Stomach (tissue), 9 donors: ENCODE data around the gene IQUB. TPM values are rescaled to one million over a fixed set of nuclear protein-coding genes. Genes with fewer than 3 reads are reported as not detected.
A peak's percentile ranks its signal among the peaks of the same experiment; 100 is the strongest.

Source experiments
- DNase-seq, 2 donors: peaks; one replicate each; pipeline versions ENCODE4 v3.0.0 to v3.0.0-alpha.2; 2013 to 2019
- H3K27ac ChIP-seq, 5 donors: fragments of 200-600 bp in 4 of 5; sonication (generic) in 4 of 5; one replicate each; pipeline ENCODE4 v1.5.1; 2013 to 2019; ENCODE audit warnings: mild to moderate bottlenecking in 1 of 5, moderate library complexity in 1 of 5
- H3K27me3 ChIP-seq, 3 donors: fragments of 200-600 bp; sonication (generic); one replicate each; pipeline ENCODE4 v1.5.1; 2017 to 2019; ENCODE audit warnings: mixed run types in 1 of 3
- H3K36me3 ChIP-seq, 4 donors: fragments of 200-600 bp; sonication (generic); 1 replicate in 3 of 4; 2 replicates in 1 of 4; pipeline ENCODE4 v1.5.1; 2016 to 2019
- H3K4me1 ChIP-seq, 4 donors: fragments of 200-600 bp; sonication (generic); one replicate each; pipeline ENCODE4 v1.5.1; 2016 to 2019
- H3K4me3 ChIP-seq, 4 donors: fragments of 200-600 bp; sonication (generic) in 3 of 4; one replicate each; pipeline ENCODE4 v1.5.1; 2016 to 2019; ENCODE audit warnings: mild to moderate bottlenecking in 1 of 4
- H3K9me3 ChIP-seq, 4 donors: fragments of 200-600 bp; sonication (generic); one replicate each; pipeline ENCODE4 v1.5.1; 2016 to 2019
- EP300 ChIP-seq: sonication (generic); formaldehyde crosslinking; IDR thresholded peaks from one replicate; pipeline ENCODE4 v1.6.1; 2017; ENCODE audit warnings: antibody characterized with exemption
- POLR2A ChIP-seq, 4 donors: fragments of 450-650 bp; IDR thresholded peaks; one replicate each; pipeline ENCODE4 v1.6.1; 2016; ENCODE audit warnings: antibody characterized with exemption in 4 of 4, control low read depth in 2 of 4, mild to moderate bottlenecking in 1 of 4, moderate library complexity in 1 of 4
- POLR2AphosphoS5 ChIP-seq, 3 donors: sonication (generic); formaldehyde crosslinking; IDR thresholded peaks; one replicate each; pipeline ENCODE4 v1.6.1; 2016; ENCODE audit warnings: antibody characterized with exemption in 3 of 3
- WGBS, 5 donors: extraction: QIAGEN DNeasy Blood & Tissue Kit in 3 of 5; methylation state at CpG; one replicate each; pipeline versions ENCODE4 v1.1.5 to v1.1.7; 2013 to 2018; 5-methylcytosine and 5-hydroxymethylcytosine counted together
- intact Hi-C: fragments of 100-400 bp; cut with DNase I; formaldehyde crosslinking; loops from one replicate; pipeline ENCODE4 v1.15.1; 2023; ENCODE audit warnings: low total_unique reads
- polyA plus RNA-seq, 3 donors: library from polyadenylated mRNA; stranded (reverse); fragments of 200-250 nt; gene quantifications; one replicate each; pipeline ENCODE4 v1.2.3, GENCODE V29; 2013
- total RNA-seq, 5 donors: library from RNA; depleted of rRNA; stranded (reverse); fragments of >200 nt; gene quantifications; one replicate each; pipeline versions ENCODE4 v1.1.0 to v1.2.3, GENCODE V29; 2014 to 2016
- TF ChIP-seq, protein P1 (sequence below), 7 experiments: fragments of 450-650 bp in 4 of 7; fragments of 200-600 bp in 3 of 7; sonication (generic) in 3 of 7; IDR thresholded peaks; one replicate each; pipeline ENCODE4 v1.5.1; 2016 to 2019; ENCODE audit warnings: antibody characterized with exemption in 7 of 7, control low read depth in 2 of 7, mild to moderate bottlenecking in 1 of 7
- donor health status: healthy with polysubstance abuse.
- donor health status: Bipolar disorder and iron deficiency.
- donor health status: healthy.

The IQUB gene
- total and polyA plus RNA-seq, 8 donors = 0.05 to 2.7 (median 0.34) TPM; not detected in 4

DNA sequence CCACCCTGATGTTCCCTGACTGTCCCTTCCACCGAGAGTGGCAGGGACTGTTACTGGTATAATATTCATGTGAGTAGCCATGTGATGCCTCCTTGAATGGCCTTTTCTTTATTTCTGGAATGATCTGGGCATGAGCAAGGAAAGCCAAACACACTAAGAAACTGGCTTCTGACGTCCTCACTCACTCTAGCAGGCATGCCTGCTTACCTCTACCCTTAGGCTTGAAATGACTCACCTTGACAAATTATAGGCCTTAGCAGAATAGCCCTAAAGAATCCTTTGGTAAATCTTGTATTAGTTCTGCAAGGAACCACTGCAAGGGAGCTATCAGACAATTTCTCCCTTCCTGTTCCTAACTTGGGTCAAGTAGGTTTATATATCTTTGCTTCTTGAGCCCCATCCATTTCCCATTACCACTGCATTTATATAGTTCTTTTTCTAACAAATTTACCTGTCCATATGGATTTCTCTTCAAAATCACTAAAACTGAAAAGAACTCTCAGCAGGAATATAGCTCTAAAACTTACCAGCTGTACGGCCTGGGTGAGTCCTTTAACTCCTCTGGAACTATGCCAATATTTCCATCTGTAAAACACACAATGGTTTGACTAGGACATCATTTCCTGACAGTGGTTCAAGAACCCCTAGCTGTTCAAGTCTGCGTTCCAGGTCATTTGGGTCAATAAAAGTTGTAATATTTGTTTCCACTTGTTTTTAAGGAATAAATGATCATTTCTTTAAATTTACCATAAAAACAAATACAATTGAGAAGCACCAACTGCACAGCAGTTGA, 36.2 kb upstream of the IQUB start:
- TF ChIP-seq, protein P1, sequence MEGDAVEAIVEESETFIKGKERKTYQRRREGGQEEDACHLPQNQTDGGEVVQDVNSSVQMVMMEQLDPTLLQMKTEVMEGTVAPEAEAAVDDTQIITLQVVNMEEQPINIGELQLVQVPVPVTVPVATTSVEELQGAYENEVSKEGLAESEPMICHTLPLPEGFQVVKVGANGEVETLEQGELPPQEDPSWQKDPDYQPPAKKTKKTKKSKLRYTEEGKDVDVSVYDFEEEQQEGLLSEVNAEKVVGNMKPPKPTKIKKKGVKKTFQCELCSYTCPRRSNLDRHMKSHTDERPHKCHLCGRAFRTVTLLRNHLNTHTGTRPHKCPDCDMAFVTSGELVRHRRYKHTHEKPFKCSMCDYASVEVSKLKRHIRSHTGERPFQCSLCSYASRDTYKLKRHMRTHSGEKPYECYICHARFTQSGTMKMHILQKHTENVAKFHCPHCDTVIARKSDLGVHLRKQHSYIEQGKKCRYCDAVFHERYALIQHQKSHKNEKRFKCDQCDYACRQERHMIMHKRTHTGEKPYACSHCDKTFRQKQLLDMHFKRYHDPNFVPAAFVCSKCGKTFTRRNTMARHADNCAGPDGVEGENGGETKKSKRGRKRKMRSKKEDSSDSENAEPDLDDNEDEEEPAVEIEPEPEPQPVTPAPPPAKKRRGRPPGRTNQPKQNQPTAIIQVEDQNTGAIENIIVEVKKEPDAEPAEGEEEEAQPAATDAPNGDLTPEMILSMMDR (IDR thresholded peaks at IDR 0.05) = no peak
- no peak for TF ChIP-seq POLR2A (IDR thresholded peaks at IDR 0.05)
- no peak for TF ChIP-seq EP300
- TF ChIP-seq POLR2AphosphoS5 (IDR thresholded peaks at IDR 0.05) = no peak
- no peak for DNase-seq
- intact Hi-C loops = no loop called here
- H3K4me3 ChIP-seq = no peak overlapping the region
- H3K4me1 ChIP-seq = no peaks in the 10 kb centered on the region
- no peaks in the 10 kb centered on the region for H3K27me3 ChIP-seq
- H3K27ac ChIP-seq = no peak overlapping the region
- WGBS, 5 donors = 45 to 59% (median 52%) methylated on average over 4 of the region's 4 CpGs
- H3K9me3 ChIP-seq = no peaks in the 10 kb centered on the region
- H3K36me3 ChIP-seq = no peaks in the 10 kb centered on the region

- H3K4me3 ChIP-seq = no peak overlapping the region
- DNase-seq = no peak
- no peaks in the 10 kb centered on the region for H3K27me3 ChIP-seq
- WGBS, 5 donors = 33 to 46% (median 36%) methylated on average over 2 of the region's 2 CpGs
- no peaks in the 10 kb centered on the region for H3K36me3 ChIP-seq
- H3K4me1 ChIP-seq = no peaks in the 10 kb centered on the region
- no peak overlapping the region for H3K27ac ChIP-seq
- intact Hi-C loops = no loop called here
- H3K9me3 ChIP-seq = no peaks in the 10 kb centered on the region
- TF ChIP-seq POLR2AphosphoS5 (IDR thresholded peaks at IDR 0.05) (no peak), POLR2A (IDR thresholded peaks at IDR 0.05) (no peak), EP300 (no peak)
- TF ChIP-seq, protein P1 (IDR thresholded peaks at IDR 0.05) = no peak
Measured at GRCh38 chr7:123569352-123570010, 35.1 kb upstream of the IQUB start.

DNA sequence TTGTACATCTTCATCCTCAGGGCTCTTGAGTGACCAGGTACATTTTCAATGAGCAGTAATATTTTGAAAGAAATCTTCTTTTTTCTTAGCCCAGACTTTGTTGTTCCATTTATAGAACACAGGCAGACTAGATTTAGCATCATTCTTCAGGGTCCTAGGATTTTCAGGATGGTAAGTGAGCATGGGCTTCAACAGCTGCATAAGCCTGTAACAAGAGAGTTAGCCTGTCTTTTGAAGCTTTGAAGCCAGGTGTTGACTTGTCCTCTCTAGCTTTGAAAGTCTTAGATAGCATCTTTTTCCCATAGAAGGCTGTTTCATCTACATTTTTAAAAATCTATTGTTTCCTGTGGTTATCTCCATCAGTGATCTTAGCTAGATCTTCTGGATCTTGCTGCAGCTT, 27.7 kb upstream of the IQUB start:
- TF ChIP-seq POLR2AphosphoS5 (IDR thresholded peaks at IDR 0.05) (no peak), POLR2A (IDR thresholded peaks at IDR 0.05) (no peak), EP300 (no peak)
- TF ChIP-seq, protein P1 (IDR thresholded peaks at IDR 0.05) = no peak
- Histone ChIP-seq H3K36me3 (no peaks in the 10 kb centered on the region), H3K4me1 (peaks cover 0 to 4% (median 0%) of the 10 kb centered on the region in 4 donors), H3K27me3 (no peaks in the 10 kb centered on the region), H3K4me3 (no peak overlapping the region), H3K27ac (no peak overlapping the region), H3K9me3 (no peaks in the 10 kb centered on the region)
- intact Hi-C loops = no loop called here
- DNase-seq = no peak

GRCh38 chr7:123558289-123558874, 24.0 kb upstream of the IQUB start:
- H3K4me1 ChIP-seq = peaks cover 19 to 42% (median 30%) of the 10 kb centered on the region in 4 donors
- no peak for DNase-seq
- intact Hi-C loops = no loop called here
- H3K36me3 ChIP-seq = peaks cover 0 to 11% (median 9%) of the 10 kb centered on the region in 4 donors
- H3K27me3 ChIP-seq = no peaks in the 10 kb centered on the region
- peak overlapping the region; percentile 73 to 95 (median 90) for H3K27ac ChIP-seq
- TF ChIP-seq POLR2AphosphoS5 (IDR thresholded peaks at IDR 0.05) (no peak), EP300 (no peak), POLR2A (IDR thresholded peaks at IDR 0.05) (no peak)
- TF ChIP-seq, protein P1 (IDR thresholded peaks at IDR 0.05) = no peak
- H3K9me3 ChIP-seq = no peaks in the 10 kb centered on the region
- H3K4me3 ChIP-seq = peak overlapping the region; percentile 73 to 86 (median 84)
- WGBS, 5 donors = 50 to 64% (median 62%) methylated on average over 4 of the region's 4 CpGs
